H1 (cell line): ENCODE measurements around the gene MPHOSPH9. TPM values are rescaled to one million over a fixed set of nuclear protein-coding genes. Genes with fewer than 3 reads are reported as not detected.
"Not testable (repeated sequence)": the region's sequence is repeated elsewhere in the genome, so short reads cannot be mapped to it uniquely, and the experiment has no call there.

Experiments
- CTCF ChIA-PET: fragments of 300-600 bp; sonication (Branson Sonifier 250); formaldehyde crosslinking; loops from one replicate; lab custom pipeline; 2021; ENCODE audit not compliant: partially characterized antibody; lab: Charles Lee
- POLR2A ChIA-PET: fragments of 300-600 bp; sonication (Branson Sonifier 250); formaldehyde crosslinking; loops from one replicate; lab custom pipeline; 2021; ENCODE audit warnings: inconsistent platforms; ENCODE audit not compliant: partially characterized antibody; lab: Charles Lee
- DNase-seq, 2 experiments: peaks; one replicate each; pipeline versions ENCODE4 v3.0.0 to v3.0.0-alpha.2; 2010 to 2022; ENCODE audit warnings: low spot score in 2 of 2, low read depth in 1 of 2, mixed read lengths in 1 of 2
- FAIRE-seq: peaks from 2 replicates; lab custom pipeline; 2011; peaks lifted over from hg19 to GRCh38; lab: Jason Lieb, UNC
- H2AFZ ChIP-seq: 2 replicates; pipeline ENCODE4 v1.8.1; 2012; ENCODE audit warnings: low read length, inconsistent platforms
- H2AK5ac ChIP-seq: 2 replicates; pipeline ENCODE4 v1.6.1; 2013; ENCODE audit warnings: low read depth, low read length
- H2BK120ac ChIP-seq: replicated peaks from 2 replicates; pipeline ENCODE3; 2013; ENCODE audit warnings: low read depth, low read length, inconsistent platforms
- H2BK12ac ChIP-seq: 2 replicates; pipeline ENCODE4 v1.6.1; 2013; ENCODE audit warnings: low read depth, low read length
- H2BK15ac ChIP-seq: 2 replicates; pipeline ENCODE4 v1.6.1; 2013; ENCODE audit warnings: low read length
- H2BK20ac ChIP-seq: 2 replicates; pipeline ENCODE4 v1.6.1; 2013; ENCODE audit warnings: low read length
- H2BK5ac ChIP-seq: 2 replicates; pipeline ENCODE4 v1.6.1; 2013; ENCODE audit warnings: low read depth, low read length
- H3K14ac ChIP-seq: 2 replicates; pipeline ENCODE4 v1.6.1; 2013; ENCODE audit warnings: inconsistent platforms; ENCODE audit not compliant: insufficient read length
- H3K18ac ChIP-seq: 2 replicates; pipeline ENCODE4 v1.6.1; 2013; ENCODE audit warnings: low read length; ENCODE audit errors: extremely low read depth
- H3K23ac ChIP-seq: 2 replicates; pipeline ENCODE4 v1.6.1; 2013; ENCODE audit warnings: inconsistent platforms; ENCODE audit not compliant: insufficient read length
- H3K23me2 ChIP-seq: 2 replicates; pipeline ENCODE4 v1.6.1; 2013; ENCODE audit warnings: low read depth, low read length
- H3K27ac ChIP-seq: 2 replicates; pipeline ENCODE4 v1.6.1; 2011; ENCODE audit warnings: low read depth, low read length, inconsistent platforms
- H3K27me3 ChIP-seq, 4 experiments: replicated peaks in 1 of 4; 1 replicate in 1 of 4; 2 replicates in 3 of 4; pipeline versions ENCODE4 v1.6.1 to v1.8.1; 2011 to 2013; ENCODE audit warnings: low read length in 3 of 4, mild to moderate bottlenecking in 3 of 4, inconsistent platforms in 2 of 4, mixed read lengths in 2 of 4, moderate library complexity in 1 of 4; ENCODE audit not compliant: control insufficient read depth in 3 of 4, insufficient read depth in 3 of 4; ENCODE audit errors: extremely low read depth in 1 of 4
- H3K36me3 ChIP-seq, 4 experiments: 2 replicates each; pipeline versions ENCODE4 v1.6.1 to v1.8.1; 2011 to 2013; ENCODE audit warnings: mild to moderate bottlenecking in 4 of 4, low read length in 3 of 4, moderate library complexity in 2 of 4, control low read depth in 1 of 4, inconsistent platforms in 1 of 4; ENCODE audit not compliant: insufficient read depth in 4 of 4, control insufficient read depth in 2 of 4
- H3K4ac ChIP-seq: replicated peaks from 2 replicates; pipeline ENCODE3; 2013; ENCODE audit warnings: low read length, low read depth, mixed read lengths, inconsistent platforms; ENCODE audit not compliant: insufficient read length
- H3K4me1 ChIP-seq, 4 experiments: replicated peaks in 1 of 4; 1 replicate in 1 of 4; 2 replicates in 3 of 4; pipeline versions ENCODE4 v1.6.1 to v1.8.1; 2011 to 2013; ENCODE audit warnings: low read length in 3 of 4, inconsistent platforms in 2 of 4, mixed read lengths in 1 of 4; ENCODE audit not compliant: insufficient read depth in 4 of 4, control insufficient read depth in 3 of 4
- H3K4me2 ChIP-seq, 2 experiments: 2 replicates each; pipeline versions ENCODE4 v1.6.1 to v1.8.1; 2011 to 2013; ENCODE audit warnings: low read depth in 2 of 2, low read length in 2 of 2, control low read depth in 1 of 2, inconsistent platforms in 1 of 2, mild to moderate bottlenecking in 1 of 2; ENCODE audit not compliant: insufficient read depth in 1 of 2
- H3K4me3 ChIP-seq, 4 experiments: fragments of 200-600, 300-600 bp in 1 of 4; sonication (generic), shearing (Covaris generic), sonication (Bioruptor Twin) in 1 of 4; 2 replicates each; pipeline versions ENCODE4 v1.5.1 to v1.8.1; 2011 to 2016; ENCODE audit warnings: low read length in 4 of 4, low read depth in 3 of 4, control low read depth in 2 of 4, inconsistent platforms in 2 of 4, mild to moderate bottlenecking in 2 of 4, mixed read lengths in 1 of 4, moderate library complexity in 1 of 4; ENCODE audit not compliant: insufficient read depth in 2 of 4; ENCODE audit errors: extremely low read depth in 1 of 4
- H3K56ac ChIP-seq: replicated peaks from 2 replicates; pipeline ENCODE3; 2013; ENCODE audit warnings: low read depth, mild to moderate bottlenecking, mixed read lengths, low read length, inconsistent platforms; ENCODE audit not compliant: insufficient read length
- H3K79me1 ChIP-seq: 2 replicates; pipeline ENCODE4 v1.6.1; 2013; ENCODE audit warnings: low read depth, low read length, control low read depth
- H3K79me2 ChIP-seq, 2 experiments: 2 replicates each; pipeline versions ENCODE4 v1.6.1 to v1.8.1; 2012 to 2013; ENCODE audit warnings: low read length in 2 of 2, mild to moderate bottlenecking in 2 of 2, inconsistent platforms in 1 of 2; ENCODE audit not compliant: insufficient read depth in 2 of 2, control insufficient read depth in 1 of 2
- H3K9ac ChIP-seq, 4 experiments: replicated peaks in 1 of 4; 1 replicate in 1 of 4; 2 replicates in 3 of 4; pipeline versions ENCODE4 v1.6.1 to v1.8.1; 2011 to 2013; ENCODE audit warnings: low read depth in 3 of 4, low read length in 3 of 4, control low read depth in 2 of 4, mild to moderate bottlenecking in 2 of 4, moderate library complexity in 2 of 4, inconsistent platforms in 1 of 4; ENCODE audit errors: extremely low read depth in 1 of 4
- H3K9me3 ChIP-seq, 2 experiments: 2 replicates each; pipeline versions ENCODE4 v1.6.1 to v1.8.1; 2012 to 2013; ENCODE audit warnings: mild to moderate bottlenecking in 2 of 2, moderate library complexity in 2 of 2, control low read depth in 1 of 2, inconsistent platforms in 1 of 2, low read depth in 1 of 2, low read length in 1 of 2, mixed read lengths in 1 of 2; ENCODE audit not compliant: insufficient read depth in 2 of 2
- H4K20me1 ChIP-seq, 2 experiments: replicated peaks in 1 of 2; 2 replicates each; pipeline versions ENCODE3 to v1.8.1; 2011 to 2013; ENCODE audit warnings: inconsistent platforms in 2 of 2, low read length in 2 of 2, mild to moderate bottlenecking in 1 of 2; ENCODE audit not compliant: insufficient read depth in 2 of 2, control insufficient read depth in 1 of 2
- H4K5ac ChIP-seq: 2 replicates; pipeline ENCODE4 v1.6.1; 2013; ENCODE audit warnings: low read length, low read depth, mixed read lengths, inconsistent platforms; ENCODE audit not compliant: insufficient read length
- H4K8ac ChIP-seq: 2 replicates; pipeline ENCODE4 v1.8.0; 2013; ENCODE audit warnings: mild to moderate bottlenecking, moderate library complexity, low read length, inconsistent platforms; ENCODE audit not compliant: insufficient read depth; ENCODE audit errors: extremely low read depth
- H4K91ac ChIP-seq: replicated peaks from 2 replicates; pipeline ENCODE3; 2013; ENCODE audit warnings: low read length, mixed read lengths, inconsistent platforms; ENCODE audit not compliant: insufficient read length
- WGBS, 2 experiments: shearing (Covaris generic) in 1 of 2; methylation state at CpG; one replicate each; pipeline versions ENCODE4 v1.1.6 to v1.1.7; 2013 to 2015; ENCODE audit warnings: low lambda C conversion rate in 2 of 2, mixed read lengths in 2 of 2, inconsistent platforms in 1 of 2, low coverage in 1 of 2, missing lambda C conversion rate in 1 of 2; ENCODE audit not compliant: insufficient replicate concordance in 2 of 2, insufficient coverage in 1 of 2, insufficient read length in 1 of 2; ENCODE audit errors: extremely low coverage in 1 of 2, missing lambda C conversion rate in 1 of 2; 5-methylcytosine and 5-hydroxymethylcytosine counted together
- polyA plus RNA-seq, 7 experiments: library from polyadenylated mRNA; depleted of rRNA in 3 of 7; stranded (reverse) in 5 of 7; unstranded in 2 of 7; fragments of >200 nt in 5 of 7; fragments of 200-250 nt in 2 of 7; gene quantifications; 1 replicate in 5 of 7; 2 replicates in 1 of 7; 4 replicates in 1 of 7; pipeline versions ENCODE4 v1.2.1 to v1.2.3, GENCODE V29; 2011 to 2013; ENCODE audit warnings: missing spikeins in 2 of 7, mixed read lengths in 2 of 7
- total RNA-seq: library from RNA; stranded (reverse); fragmentation: NEBNext Ultra II Directional; extraction: Animal tissue kit (Norgen Biotek cat#: 25700); gene quantifications from 2 replicates; pipeline ENCODE4 v1.2.1, GENCODE V29; 2021

MPHOSPH9 gene
- total and polyA plus RNA-seq, 2 of the 8 experiments (the other 6 are each of a cell fraction or from before 2014, with no cell fraction given): 8.8 to 48.8 TPM

GRCh38 chr12:123248129-123248528, 15.2 kb upstream of the MPHOSPH9 start:
- H3K27me3 ChIP-seq, H4K5ac ChIP-seq, FAIRE-seq, H2BK20ac ChIP-seq, H2BK12ac ChIP-seq, H2AK5ac ChIP-seq, H4K20me1 ChIP-seq, H3K14ac ChIP-seq, H3K18ac ChIP-seq, H2AFZ ChIP-seq, H2BK120ac ChIP-seq, H4K91ac ChIP-seq, DNase-seq, H3K4me2 ChIP-seq, H3K4ac ChIP-seq, H3K4me1 ChIP-seq, H3K9ac ChIP-seq, H2BK15ac ChIP-seq, H3K4me3 ChIP-seq, H3K27ac ChIP-seq, H3K79me1 ChIP-seq, H3K56ac ChIP-seq, H4K8ac ChIP-seq, H3K23me2 ChIP-seq, H2BK5ac ChIP-seq, H3K23ac ChIP-seq: not testable (repeated sequence)
- WGBS, 2 experiments: 96% methylated on average over 2 of the region's 2 CpGs; no CpG with 5 or more reads in 1 of the 2 experiments
- Histone ChIP-seq H3K9me3 (peaks cover 5 to 11% of the 10 kb centered on the region in 2 experiments), H3K36me3 (peaks cover 0 to 21% (median 5%) of the 10 kb centered on the region in 4 experiments; a peak in 3 of 8 replicates), H3K79me2 (peaks cover 0 to 15% of the 10 kb centered on the region in 2 experiments; a peak in 1 of 4 replicates)
- CTCF ChIA-PET: interaction anchor here (1.0 to 3.5 kb wide), 5 partner anchors 8 to 296 kb away, joined by 3 to 20 read pairs (median 3); no protein-coding TSS in a partner anchor
- POLR2A ChIA-PET: interaction anchor here (0.6 to 5.3 kb wide), 4 partner anchors 13 to 140 kb away, joined by 3 to 27 read pairs (median 4); partner anchors contain the start of genes MPHOSPH9 and MTRFR
